ENCODE measurements around the gene RNU5B-1.

The RNU5B-1 gene

GRCh38 chr15:65285291-65286068 lies 19.0 kb upstream of the RNU5B-1 start:
- Histone ChIP-seq H2BK5ac (ENCODE audit: low read depth, low read length, poor library complexity, severe bottlenecking) (no peak overlapping the region), H3K18ac (ENCODE audit: low read depth in 1 of 2, low read length in 2 of 2) (peak overlapping the region in 1 of 2 experiments; percentile 86), H2BK12ac (ENCODE audit: low read length in 2 of 2) (peak overlapping the region in 1 of 2 experiments; percentile 21), H3K23ac (ENCODE audit: low read length in 2 of 2) (peak overlapping the region in 1 of 2 experiments; percentile 3), H3K79me1 (replicated peaks; ENCODE audit: low read length, poor library complexity, severe bottlenecking) (peaks cover 26% of the 10 kb centered on the region), H2AFZ (ENCODE audit: low read depth, low read length) (peak overlapping the region; percentile 95), H2BK120ac (ENCODE audit: low read depth, low read length) (no peak overlapping the region), H3K4me3 (ENCODE audit: insufficient read depth in 1 of 2, low read depth in 1 of 2, low read length in 2 of 2) (peak overlapping the region; percentile 69 to 81), H3K27me3 (ENCODE audit: control insufficient read depth in 1 of 2, insufficient read depth in 1 of 2, low read length in 2 of 2) (no peaks in the 10 kb centered on the region), H2AK5ac (ENCODE audit: low read length, severe bottlenecking) (no peak overlapping the region), H3K9me3 (ENCODE audit: control insufficient read depth, low read length) (no peaks in the 10 kb centered on the region), H4K8ac (ENCODE audit: low read length) (peak overlapping the region; percentile 58), H3K4me1 (ENCODE audit: control insufficient read depth, insufficient read depth, low read depth, low read length) (peaks cover 8% of the 10 kb centered on the region), H3K14ac (ENCODE audit: low read length in 2 of 2) (no peak overlapping the region), H3K9ac (ENCODE audit: low read length) (peak overlapping the region; percentile 79), H3K27ac (ENCODE audit: low read length, poor library complexity, severe bottlenecking) (no peak overlapping the region), H2BK15ac (ENCODE audit: low read depth, poor library complexity, severe bottlenecking) (no peak overlapping the region), H3K4ac (ENCODE audit: low read depth in 1 of 2, low read length in 2 of 2) (no peak overlapping the region), H3K4me2 (ENCODE audit: low read length, poor library complexity, severe bottlenecking) (peak overlapping the region; percentile 90), H4K91ac (ENCODE audit: low read length) (no peak overlapping the region), H3K36me3 (ENCODE audit: control insufficient read depth in 1 of 2, insufficient read depth in 2 of 2, low read depth in 1 of 2, low read length in 2 of 2) (peaks cover 0 to 4% of the 10 kb centered on the region in 2 experiments)
- DNase-seq: no peak
- WGBS: 82% methylated on average over 9 of the region's 10 CpGs

DNA sequence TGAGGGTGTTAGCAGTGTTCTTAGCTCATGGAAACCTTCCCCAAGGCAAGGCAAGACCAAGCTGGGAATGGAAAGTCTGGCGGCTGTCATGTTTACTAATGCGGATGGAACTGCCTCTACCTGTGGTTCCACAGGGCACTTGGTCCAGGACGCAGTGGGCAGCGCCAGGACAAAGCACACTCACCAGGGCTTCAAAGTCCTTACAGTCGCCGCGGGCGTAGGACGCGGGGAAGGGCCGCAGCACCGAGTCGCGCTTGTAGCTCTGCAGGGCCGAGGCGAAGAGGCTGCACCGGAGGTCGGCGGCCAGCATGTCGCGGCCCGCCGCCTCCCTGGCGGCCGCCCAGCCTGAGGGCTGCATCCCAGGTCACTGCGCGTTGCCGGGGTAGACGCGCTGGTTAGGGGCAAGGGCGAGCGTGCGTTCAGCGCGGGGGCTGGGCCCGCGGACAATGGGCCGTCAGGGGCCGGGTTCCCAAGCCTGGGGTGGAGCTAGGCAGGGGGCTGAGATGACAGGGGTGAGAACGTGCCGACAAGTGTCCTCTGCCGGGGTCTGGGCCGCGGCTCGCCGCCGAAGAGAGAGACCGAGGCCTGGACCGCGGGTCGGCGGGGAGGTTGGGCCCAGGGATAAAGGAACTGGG lies 18.3 kb upstream of the RNU5B-1 start:
- H2AK5ac ChIP-seq (ENCODE audit: low read length, severe bottlenecking): no peak overlapping the region
- H3K4me3 ChIP-seq (ENCODE audit: insufficient read depth in 1 of 2, low read depth in 1 of 2, low read length in 2 of 2): peak overlapping the region; percentile 69 to 81
- under 1% methylated on average over 51 of the region's 52 CpGs for WGBS

DNA sequence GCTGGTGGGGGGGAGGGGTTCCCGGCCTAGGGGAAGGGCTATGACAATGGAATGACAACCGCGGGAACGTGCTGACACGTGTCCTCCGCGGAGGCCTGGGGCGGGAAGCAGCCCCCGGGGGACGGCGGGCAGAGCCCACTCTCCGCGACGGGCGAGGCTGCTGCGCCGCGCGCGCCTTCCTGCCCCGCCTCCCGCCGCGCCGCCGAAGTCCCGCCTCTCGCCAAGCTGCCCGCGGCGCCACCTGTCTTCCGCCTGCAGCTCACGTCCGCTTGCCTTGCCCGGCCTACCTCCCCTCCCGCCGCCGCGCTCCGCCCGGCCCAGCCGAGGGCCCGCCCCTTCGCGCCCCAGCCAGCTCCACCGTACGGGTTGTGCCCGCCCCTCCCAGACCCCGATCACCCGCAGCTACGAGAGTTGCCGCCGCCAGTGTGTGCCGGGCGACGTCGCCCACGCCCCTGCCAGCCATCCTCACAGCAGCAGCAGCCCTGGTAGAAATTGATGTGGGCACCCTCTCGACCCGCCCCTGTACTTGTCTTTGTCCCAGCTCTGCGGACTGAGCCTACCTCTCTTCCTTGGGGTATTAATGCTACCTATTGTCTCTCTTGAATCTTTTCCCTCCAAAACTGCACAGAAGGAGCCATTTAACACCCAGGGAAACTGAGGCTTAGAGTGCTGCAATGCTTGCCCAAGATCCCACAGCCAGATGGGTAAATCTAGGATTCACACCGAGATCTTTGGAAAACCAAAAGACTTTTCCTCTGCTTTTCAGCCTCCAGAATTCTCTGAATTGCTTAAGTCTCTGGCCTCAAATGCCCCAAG lies 17.6 kb upstream of the RNU5B-1 start, which contains the start of gene PARP16:
Gene PARP16, minus strand, starts transcription at position 180 of the 816 bp plus-strand sequence. CDS start 457 bp downstream, outside the sequence.
- Histone ChIP-seq H2BK12ac (ENCODE audit: low read length in 2 of 2) (peak within 1 kb of the TSS; percentile 79 to 90), H3K79me1 (replicated peaks; ENCODE audit: low read length, poor library complexity, severe bottlenecking) (peaks cover 18% of the 10 kb centered on the region), H3K36me3 (ENCODE audit: control insufficient read depth in 1 of 2, insufficient read depth in 2 of 2, low read depth in 1 of 2, low read length in 2 of 2) (no peaks in the 10 kb centered on the region), H3K27ac (ENCODE audit: low read length, poor library complexity, severe bottlenecking) (no peak within 1 kb of the TSS), H2AK5ac (ENCODE audit: low read length, severe bottlenecking) (no peak within 1 kb of the TSS), H4K91ac (ENCODE audit: low read length) (peak within 1 kb of the TSS; percentile 88), H3K9ac (ENCODE audit: low read length) (peak within 1 kb of the TSS; percentile 79), H3K27me3 (ENCODE audit: control insufficient read depth in 1 of 2, insufficient read depth in 1 of 2, low read length in 2 of 2) (no peaks in the 10 kb centered on the region), H2BK15ac (ENCODE audit: low read depth, poor library complexity, severe bottlenecking) (peak within 1 kb of the TSS; percentile 78), H2AFZ (ENCODE audit: low read depth, low read length) (peak within 1 kb of the TSS; percentile 95), H3K4me3 (ENCODE audit: insufficient read depth in 1 of 2, low read depth in 1 of 2, low read length in 2 of 2) (peak within 1 kb of the TSS; percentile 69 to 81), H3K4me2 (ENCODE audit: low read length, poor library complexity, severe bottlenecking) (peak within 1 kb of the TSS; percentile 90), H3K4ac (ENCODE audit: low read depth in 1 of 2, low read length in 2 of 2) (peak within 1 kb of the TSS; percentile 39 to 85), H2BK120ac (ENCODE audit: low read depth, low read length) (peak within 1 kb of the TSS; percentile 12), H4K8ac (ENCODE audit: low read length) (peak within 1 kb of the TSS; percentile 82), H3K23ac (ENCODE audit: low read length in 2 of 2) (peak within 1 kb of the TSS in 1 of 2 experiments; percentile 46), H3K14ac (ENCODE audit: low read length in 2 of 2) (peak within 1 kb of the TSS in 1 of 2 experiments; percentile 94), H3K18ac (ENCODE audit: low read depth in 1 of 2, low read length in 2 of 2) (peak within 1 kb of the TSS; percentile 85 to 88), H3K9me3 (ENCODE audit: control insufficient read depth, low read length) (no peaks in the 10 kb centered on the region), H2BK5ac (ENCODE audit: low read depth, low read length, poor library complexity, severe bottlenecking) (no peak within 1 kb of the TSS), H3K4me1 (ENCODE audit: control insufficient read depth, insufficient read depth, low read depth, low read length) (peaks cover 8% of the 10 kb centered on the region)
- WGBS: 2% methylated on average over 55 of the region's 62 CpGs
- DNase-seq: peak; percentile 77

More for the DNA sequence above, 18.3 kb upstream of the RNU5B-1 start:
- peak overlapping the region; percentile 95 for H2AFZ ChIP-seq (ENCODE audit: low read depth, low read length)
- H3K4ac ChIP-seq (ENCODE audit: low read depth in 1 of 2, low read length in 2 of 2): peak overlapping the region; percentile 39 to 85
- peak overlapping the region; percentile 80 to 86 for H3K18ac ChIP-seq (ENCODE audit: low read depth in 1 of 2, low read length in 2 of 2)
- H2BK12ac ChIP-seq (ENCODE audit: low read length in 2 of 2): peak overlapping the region in 1 of 2 experiments; percentile 90
- peaks cover 8% of the 10 kb centered on the region for H3K4me1 ChIP-seq (ENCODE audit: control insufficient read depth, insufficient read depth, low read depth, low read length)
- peak overlapping the region; percentile 79 for H3K9ac ChIP-seq (ENCODE audit: low read length)
- H3K4me2 ChIP-seq (ENCODE audit: low read length, poor library complexity, severe bottlenecking): peak overlapping the region; percentile 90
- peak; percentile 44 for DNase-seq
- H4K91ac ChIP-seq (ENCODE audit: low read length): peak overlapping the region; percentile 19
- H3K27ac ChIP-seq (ENCODE audit: low read length, poor library complexity, severe bottlenecking): no peak overlapping the region
- peak overlapping the region in 1 of 2 experiments; percentile 94 for H3K14ac ChIP-seq (ENCODE audit: low read length in 2 of 2)
- H3K79me1 ChIP-seq (replicated peaks; ENCODE audit: low read length, poor library complexity, severe bottlenecking): peaks cover 19% of the 10 kb centered on the region
- no peaks in the 10 kb centered on the region for H3K9me3 ChIP-seq (ENCODE audit: control insufficient read depth, low read length)
- peak overlapping the region; percentile 12 for H2BK120ac ChIP-seq (ENCODE audit: low read depth, low read length)
- no peaks in the 10 kb centered on the region for H3K36me3 ChIP-seq (ENCODE audit: control insufficient read depth in 1 of 2, insufficient read depth in 2 of 2, low read depth in 1 of 2, low read length in 2 of 2)
- H2BK5ac ChIP-seq (ENCODE audit: low read depth, low read length, poor library complexity, severe bottlenecking): no peak overlapping the region
- no peaks in the 10 kb centered on the region for H3K27me3 ChIP-seq (ENCODE audit: control insufficient read depth in 1 of 2, insufficient read depth in 1 of 2, low read length in 2 of 2)
- peak overlapping the region; percentile 82 for H4K8ac ChIP-seq (ENCODE audit: low read length)
- no peak overlapping the region for H2BK15ac ChIP-seq (ENCODE audit: low read depth, poor library complexity, severe bottlenecking)
- H3K23ac ChIP-seq (ENCODE audit: low read length in 2 of 2): peak overlapping the region in 1 of 2 experiments; percentile 46

Data from mesenchymal stem cell (in vitro differentiated cells and primary cell).